ENCODE results near the gene ERFL. TPM values are rescaled to one million over a fixed set of nuclear protein-coding genes. Genes with fewer than 3 reads are reported as not detected.
"Not testable (repeated sequence)": the region's sequence is repeated elsewhere in the genome, so short reads cannot be mapped to it uniquely, and the experiment has no call there.

ERFL gene
- total RNA-seq, 6 experiments from 2014 or later = 0.09 to 0.17 (median 0.12) TPM; not detected in 2

- no peak for TF ChIP-seq CTCF (IDR thresholded peaks at IDR 0.05)
- no peak within 1 kb of the TSS for H3K27ac Mint-ChIP-seq
- DNase-seq = no peak
- H3K27me3 Mint-ChIP-seq (ENCODE audit: insufficient read depth) = peaks cover 11% of the 10 kb centered on the region
- peaks cover 2% of the 10 kb centered on the region for H3K4me1 Mint-ChIP-seq (ENCODE audit: low read depth)
- no peak within 1 kb of the TSS for H3K4me3 Mint-ChIP-seq
- no peaks in the 10 kb centered on the region for H3K36me3 Mint-ChIP-seq (ENCODE audit: low read depth)
- no peaks in the 10 kb centered on the region for H3K9me3 Mint-ChIP-seq
Observed at GRCh38 chr19:41876847-41877832, 51.1 kb downstream of the ERFL start, which contains the start of gene CD79A. TSS of gene CD79A (plus strand) at chr19:41877279. CDS start at chr19:41877305, 26 bp downstream.

- not testable (repeated sequence) for H3K36me3 Mint-ChIP-seq (ENCODE audit: low read depth); H3K27ac Mint-ChIP-seq; H3K9me3 Mint-ChIP-seq; H3K4me1 Mint-ChIP-seq (ENCODE audit: low read depth); DNase-seq; H3K4me3 Mint-ChIP-seq
- H3K27me3 Mint-ChIP-seq (ENCODE audit: insufficient read depth) = peaks cover 18% of the 10 kb centered on the region
Observed at GRCh38 chr19:41875973-41876372, 52.3 kb downstream of the ERFL start.

- peak; percentile 59 for DNase-seq
- Mint-ChIP-seq H3K4me1 (ENCODE audit: low read depth) (peaks cover 4% of the 10 kb centered on the region), H3K27ac (peak overlapping the region; percentile 60), H3K9me3 (no peaks in the 10 kb centered on the region), H3K36me3 (ENCODE audit: low read depth) (peaks cover 24% of the 10 kb centered on the region), H3K4me3 (peak overlapping the region; percentile 32; the same call in 1 of the 2 replicates), H3K27me3 (ENCODE audit: insufficient read depth) (peaks cover 20% of the 10 kb centered on the region)
- TF ChIP-seq CTCF (IDR thresholded peaks at IDR 0.05) = peak; percentile 77
Observed at GRCh38 chr19:41872775-41873647, 55.2 kb downstream of the ERFL start.

GRCh38 chr19:41872384-41872774 is 55.9 kb downstream of the ERFL start:
- Mint-ChIP-seq H3K27ac (peak overlapping the region; percentile 60), H3K9me3 (no peaks in the 10 kb centered on the region), H3K4me1 (ENCODE audit: low read depth) (peaks cover 9% of the 10 kb centered on the region), H3K27me3 (ENCODE audit: insufficient read depth) (peaks cover 27% of the 10 kb centered on the region), H3K36me3 (ENCODE audit: low read depth) (peaks cover 28% of the 10 kb centered on the region), H3K4me3 (peak overlapping the region; percentile 22; the same call in 1 of the 2 replicates)
- no peak for TF ChIP-seq CTCF (IDR thresholded peaks at IDR 0.05)
- no peak for DNase-seq

- peaks cover 9% of the 10 kb centered on the region for H3K4me1 Mint-ChIP-seq (ENCODE audit: low read depth)
- H3K27ac Mint-ChIP-seq = peak overlapping the region; percentile 57
- no peaks in the 10 kb centered on the region for H3K9me3 Mint-ChIP-seq
- H3K36me3 Mint-ChIP-seq (ENCODE audit: low read depth) = peaks cover 28% of the 10 kb centered on the region
- no peak for DNase-seq
- no peak for TF ChIP-seq CTCF (IDR thresholded peaks at IDR 0.05)
- H3K4me3 Mint-ChIP-seq = no peak overlapping the region
- H3K27me3 Mint-ChIP-seq (ENCODE audit: insufficient read depth) = peaks cover 27% of the 10 kb centered on the region
Observed at GRCh38 chr19:41871573-41872383, 56.5 kb downstream of the ERFL start.

All from HFFc6 (cell line).